ENCODE results near the gene LGR5. TPM values are rescaled to one million over a fixed set of nuclear protein-coding genes. Genes with fewer than 3 reads are reported as not detected.

The LGR5 gene
- total RNA-seq, 1 donor from 2014 or later, result 0.32 TPM

DNA sequence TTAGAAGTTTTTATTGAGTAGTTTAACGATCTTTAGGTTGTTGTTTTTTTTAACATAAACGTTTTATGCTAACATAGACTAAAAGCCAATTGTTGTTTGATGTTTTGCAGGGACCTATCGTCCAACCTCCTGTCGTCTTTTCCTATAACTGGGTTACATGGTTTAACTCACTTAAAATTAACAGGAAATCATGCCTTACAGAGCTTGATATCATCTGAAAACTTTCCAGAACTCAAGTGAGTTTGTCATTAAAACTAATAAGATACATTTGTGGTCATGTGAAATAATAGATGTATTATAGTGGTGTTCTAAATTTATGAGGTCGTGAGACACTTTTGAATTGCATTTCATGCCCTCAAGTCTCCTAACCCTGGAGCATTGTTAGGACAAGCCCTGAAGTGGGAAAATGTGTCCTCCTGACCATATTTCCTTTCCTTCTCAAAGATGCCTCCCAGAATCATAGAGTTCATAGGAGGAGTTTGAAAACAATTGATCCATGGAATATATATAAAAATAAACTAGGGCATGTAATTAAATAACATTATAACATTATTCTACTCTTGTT, 139.2 kb downstream of the LGR5 start:
- Histone ChIP-seq H3K27me3 (ENCODE audit: insufficient read depth, low read length) (no peaks in the 10 kb centered on the region), H3K36me3 (ENCODE audit: insufficient read depth, low read length) (no peaks in the 10 kb centered on the region), H2AFZ (ENCODE audit: low read depth, low read length) (no peak overlapping the region), H3K27ac (ENCODE audit: low read depth, low read length) (no peak overlapping the region), H3K4me2 (ENCODE audit: low read length) (no peak overlapping the region), H3K9me3 (ENCODE audit: insufficient read depth, low read depth, low read length) (no peaks in the 10 kb centered on the region), H3K9ac (ENCODE audit: low read length) (no peak overlapping the region), H3K4me3 (ENCODE audit: insufficient read depth, low read depth, low read length) (no peak overlapping the region), H3K79me2 (ENCODE audit: insufficient read depth, low read length) (no peaks in the 10 kb centered on the region), H4K20me1 (ENCODE audit: insufficient read depth, low read length) (no peaks in the 10 kb centered on the region), H3K4me1 (ENCODE audit: insufficient read depth, low read length) (peaks cover 4% of the 10 kb centered on the region)
- H3K4me3 Mint-ChIP-seq (ENCODE audit: unreplicated experiment), result no peak overlapping the region
- no peak for FAIRE-seq
- H3K36me3 Mint-ChIP-seq (ENCODE audit: low read depth, unreplicated experiment), result no peaks in the 10 kb centered on the region
- no peak overlapping the region for H3K27ac Mint-ChIP-seq (ENCODE audit: unreplicated experiment)
- no peak for DNase-seq (ENCODE audit: low read depth)
- H3K27me3 Mint-ChIP-seq (ENCODE audit: low read depth, unreplicated experiment), result no peaks in the 10 kb centered on the region
- TF ChIP-seq EZH2 (IDR thresholded peaks at IDR 0.05; ENCODE audit: insufficient read depth, low read length) (no peak), CTCF (IDR thresholded peaks at IDR 0.05; ENCODE audit: insufficient read depth, low read depth, low read length) (no peak)
- H3K4me1 Mint-ChIP-seq (ENCODE audit: low read depth, unreplicated experiment), result peaks cover 9% of the 10 kb centered on the region
- H3K9me3 Mint-ChIP-seq (ENCODE audit: unreplicated experiment), result no peaks in the 10 kb centered on the region

- Histone ChIP-seq H4K20me1 (ENCODE audit: insufficient read depth, low read length) (no peaks in the 10 kb centered on the region), H3K4me1 (ENCODE audit: insufficient read depth, low read length) (peaks cover 4% of the 10 kb centered on the region), H3K36me3 (ENCODE audit: insufficient read depth, low read length) (no peaks in the 10 kb centered on the region), H3K4me2 (ENCODE audit: low read length) (no peak overlapping the region), H3K27me3 (ENCODE audit: insufficient read depth, low read length) (no peaks in the 10 kb centered on the region), H3K4me3 (ENCODE audit: insufficient read depth, low read depth, low read length) (no peak overlapping the region), H3K27ac (ENCODE audit: low read depth, low read length) (no peak overlapping the region), H3K79me2 (ENCODE audit: insufficient read depth, low read length) (no peaks in the 10 kb centered on the region), H2AFZ (ENCODE audit: low read depth, low read length) (no peak overlapping the region), H3K9me3 (ENCODE audit: insufficient read depth, low read depth, low read length) (no peaks in the 10 kb centered on the region), H3K9ac (ENCODE audit: low read length) (no peak overlapping the region)
- peak; percentile 65 for DNase-seq (ENCODE audit: low read depth)
- H3K4me3 Mint-ChIP-seq (ENCODE audit: unreplicated experiment), result peak overlapping the region; percentile 23
- no peaks in the 10 kb centered on the region for H3K36me3 Mint-ChIP-seq (ENCODE audit: low read depth, unreplicated experiment)
- TF ChIP-seq EZH2 (IDR thresholded peaks at IDR 0.05; ENCODE audit: insufficient read depth, low read length), result no peak
- no peak for TF ChIP-seq CTCF (IDR thresholded peaks at IDR 0.05; ENCODE audit: insufficient read depth, low read depth, low read length)
- H3K27me3 Mint-ChIP-seq (ENCODE audit: low read depth, unreplicated experiment), result no peaks in the 10 kb centered on the region
- FAIRE-seq, result no peak
- peak overlapping the region; percentile 77 for H3K27ac Mint-ChIP-seq (ENCODE audit: unreplicated experiment)
- peaks cover 8% of the 10 kb centered on the region for H3K4me1 Mint-ChIP-seq (ENCODE audit: low read depth, unreplicated experiment)
- H3K9me3 Mint-ChIP-seq (ENCODE audit: unreplicated experiment), result no peaks in the 10 kb centered on the region
Measured at GRCh38 chr12:71581206-71581605, 141.6 kb downstream of the LGR5 start.

DNA sequence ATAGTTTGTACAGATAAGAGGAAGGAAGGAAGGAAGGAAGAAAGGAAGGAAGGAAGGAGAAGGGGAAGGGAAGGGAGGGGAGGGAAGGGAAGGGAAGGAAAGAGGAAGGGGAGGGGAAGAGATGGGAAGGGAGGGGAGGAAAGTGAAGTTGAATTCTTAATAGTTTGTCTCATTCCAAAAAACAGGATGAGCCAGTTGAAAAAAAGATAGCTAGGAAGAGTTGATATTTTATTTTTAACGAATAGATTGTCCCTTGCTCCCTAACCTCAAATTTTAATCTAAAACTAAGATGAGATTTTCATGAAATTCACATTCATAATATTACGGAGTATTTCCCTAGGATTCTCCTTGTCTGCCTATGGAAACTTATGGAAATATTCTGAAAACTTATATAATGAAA, 143.3 kb downstream of the LGR5 start:
- no peaks in the 10 kb centered on the region for H3K79me2 ChIP-seq (ENCODE audit: insufficient read depth, low read length)
- H3K36me3 Mint-ChIP-seq (ENCODE audit: low read depth, unreplicated experiment), result no peaks in the 10 kb centered on the region
- no peak for FAIRE-seq

More for the DNA sequence above, 143.3 kb downstream of the LGR5 start:
- Mint-ChIP-seq H3K4me1 (ENCODE audit: low read depth, unreplicated experiment) (peaks cover 8% of the 10 kb centered on the region), H3K27ac (ENCODE audit: unreplicated experiment) (no peak overlapping the region), H3K9me3 (ENCODE audit: unreplicated experiment) (no peaks in the 10 kb centered on the region), H3K27me3 (ENCODE audit: low read depth, unreplicated experiment) (no peaks in the 10 kb centered on the region), H3K4me3 (ENCODE audit: unreplicated experiment) (no peak overlapping the region)
- Histone ChIP-seq H3K4me3 (ENCODE audit: insufficient read depth, low read depth, low read length) (no peak overlapping the region), H3K4me2 (ENCODE audit: low read length) (no peak overlapping the region), H4K20me1 (ENCODE audit: insufficient read depth, low read length) (no peaks in the 10 kb centered on the region), H3K4me1 (ENCODE audit: insufficient read depth, low read length) (peaks cover 4% of the 10 kb centered on the region), H3K27ac (ENCODE audit: low read depth, low read length) (no peak overlapping the region), H3K36me3 (ENCODE audit: insufficient read depth, low read length) (no peaks in the 10 kb centered on the region), H3K9ac (ENCODE audit: low read length) (no peak overlapping the region), H3K27me3 (ENCODE audit: insufficient read depth, low read length) (no peaks in the 10 kb centered on the region), H3K9me3 (ENCODE audit: insufficient read depth, low read depth, low read length) (no peaks in the 10 kb centered on the region), H2AFZ (ENCODE audit: low read depth, low read length) (no peak overlapping the region)
- no peak for DNase-seq (ENCODE audit: low read depth)
- TF ChIP-seq CTCF (IDR thresholded peaks at IDR 0.05; ENCODE audit: insufficient read depth, low read depth, low read length) (no peak), EZH2 (IDR thresholded peaks at IDR 0.05; ENCODE audit: insufficient read depth, low read length) (no peak)
